Progenitor cell of endocrine pancreas (in vitro differentiated cells): Measurements from ENCODE around the gene ZDHHC21. TPM values are rescaled to one million over a fixed set of nuclear protein-coding genes. Genes with fewer than 3 reads are reported as not detected.
A peak's percentile ranks its signal among the peaks of the same experiment; 100 is the strongest.

Experiments
- DNase-seq: peaks from one replicate; pipeline ENCODE4 v3.0.0; 2021; ENCODE audit warnings: low spot score; ENCODE audit not compliant: unreplicated experiment
- H3K27ac Mint-ChIP-seq: 2 replicates; pipeline ENCODE4 v1.8.0; 2021; ENCODE audit warnings: mild to moderate bottlenecking, moderate library complexity, mixed read lengths
- H3K27me3 Mint-ChIP-seq: 2 replicates; pipeline ENCODE4 v1.8.0; 2021; ENCODE audit warnings: mixed read lengths
- H3K36me3 Mint-ChIP-seq: 2 replicates; pipeline ENCODE4 v1.8.0; 2022; ENCODE audit warnings: mixed read lengths; ENCODE audit not compliant: insufficient read depth
- H3K4me1 Mint-ChIP-seq: 2 replicates; pipeline ENCODE4 v1.8.0; 2021; ENCODE audit warnings: low read depth, mixed read lengths
- H3K4me3 Mint-ChIP-seq: 2 replicates; pipeline ENCODE4 v1.8.0; 2021; ENCODE audit warnings: low read depth, mild to moderate bottlenecking, moderate library complexity, mixed read lengths
- H3K9me3 Mint-ChIP-seq: 2 replicates; pipeline ENCODE4 v1.8.0; 2021; ENCODE audit warnings: low read depth, mixed read lengths
- total RNA-seq: library from RNA; stranded (reverse); gene quantifications from 2 replicates; pipeline ENCODE4 v1.2.1, GENCODE V29; 2021
- TF ChIP-seq, protein P1 (sequence below): fragments of 200-600 bp; sonication (generic); IDR thresholded peaks from one replicate; pipeline ENCODE4 v1.5.0; 2021; ENCODE audit warnings: antibody characterized with exemption, mild to moderate bottlenecking; ENCODE audit not compliant: unreplicated experiment

ZDHHC21 gene
- total RNA-seq, 1 donor from 2014 or later: 20.0 TPM

DNA sequence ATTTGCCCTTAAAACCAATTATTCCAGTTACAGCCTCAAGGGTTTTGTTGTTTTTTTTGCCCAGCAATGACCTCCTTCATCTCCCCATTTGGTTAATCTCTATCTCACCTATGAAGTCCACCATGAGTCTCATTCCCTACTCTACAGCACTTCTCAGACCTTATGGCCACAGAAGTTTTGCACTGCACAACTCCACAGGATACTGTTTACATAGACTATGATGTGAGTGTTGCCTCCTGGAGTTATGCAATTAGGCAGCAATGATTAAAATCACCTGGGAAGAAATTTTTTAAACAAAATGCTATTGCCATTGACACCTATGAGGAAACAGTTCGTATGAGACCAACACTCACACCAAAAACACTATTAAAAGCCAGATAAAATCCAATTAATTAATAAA lies 39.7 kb downstream of the ZDHHC21 start:
- Mint-ChIP-seq H3K4me1 (no peaks in the 10 kb centered on the region), H3K4me3 (no peak overlapping the region), H3K27me3 (no peaks in the 10 kb centered on the region), H3K9me3 (peaks cover 16% of the 10 kb centered on the region), H3K36me3 (peaks cover 41% of the 10 kb centered on the region), H3K27ac (no peak overlapping the region)
- DNase-seq: no peak
- TF ChIP-seq, protein P1, sequence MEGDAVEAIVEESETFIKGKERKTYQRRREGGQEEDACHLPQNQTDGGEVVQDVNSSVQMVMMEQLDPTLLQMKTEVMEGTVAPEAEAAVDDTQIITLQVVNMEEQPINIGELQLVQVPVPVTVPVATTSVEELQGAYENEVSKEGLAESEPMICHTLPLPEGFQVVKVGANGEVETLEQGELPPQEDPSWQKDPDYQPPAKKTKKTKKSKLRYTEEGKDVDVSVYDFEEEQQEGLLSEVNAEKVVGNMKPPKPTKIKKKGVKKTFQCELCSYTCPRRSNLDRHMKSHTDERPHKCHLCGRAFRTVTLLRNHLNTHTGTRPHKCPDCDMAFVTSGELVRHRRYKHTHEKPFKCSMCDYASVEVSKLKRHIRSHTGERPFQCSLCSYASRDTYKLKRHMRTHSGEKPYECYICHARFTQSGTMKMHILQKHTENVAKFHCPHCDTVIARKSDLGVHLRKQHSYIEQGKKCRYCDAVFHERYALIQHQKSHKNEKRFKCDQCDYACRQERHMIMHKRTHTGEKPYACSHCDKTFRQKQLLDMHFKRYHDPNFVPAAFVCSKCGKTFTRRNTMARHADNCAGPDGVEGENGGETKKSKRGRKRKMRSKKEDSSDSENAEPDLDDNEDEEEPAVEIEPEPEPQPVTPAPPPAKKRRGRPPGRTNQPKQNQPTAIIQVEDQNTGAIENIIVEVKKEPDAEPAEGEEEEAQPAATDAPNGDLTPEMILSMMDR: no peak

DNA sequence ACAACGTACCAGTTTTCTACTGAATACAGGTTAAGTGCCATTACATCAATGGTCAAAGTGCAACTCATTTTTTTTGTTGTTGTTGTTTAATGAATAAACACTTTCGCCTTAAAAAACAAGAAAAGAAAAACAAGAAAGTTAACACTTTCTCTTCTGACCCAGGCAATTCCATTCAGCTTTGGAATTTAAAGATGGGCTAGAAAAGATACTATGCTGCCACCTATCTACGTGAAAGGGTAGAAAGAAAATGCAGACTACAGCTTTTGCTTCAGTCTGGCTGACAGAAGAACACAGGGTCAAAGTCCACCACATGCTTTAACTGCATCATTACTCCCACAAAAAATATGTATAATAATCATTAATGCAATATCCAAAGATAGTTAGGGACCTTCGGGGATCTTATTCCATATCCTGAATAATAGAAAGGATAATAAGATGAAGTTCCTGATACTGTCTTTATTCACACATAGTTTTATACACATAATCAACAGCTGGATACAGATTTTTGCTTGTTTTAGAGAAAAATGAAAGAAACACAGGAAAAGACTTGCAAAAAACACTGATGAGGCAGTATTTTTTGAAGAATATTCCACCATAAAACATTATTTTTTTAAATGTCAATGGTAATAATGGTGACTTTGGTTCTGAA lies 40.4 kb downstream of the ZDHHC21 start:
- no peak overlapping the region for H3K27ac Mint-ChIP-seq
- peaks cover 16% of the 10 kb centered on the region for H3K9me3 Mint-ChIP-seq
- H3K4me3 Mint-ChIP-seq: no peak overlapping the region
- DNase-seq: no peak
- no peaks in the 10 kb centered on the region for H3K4me1 Mint-ChIP-seq
- no peaks in the 10 kb centered on the region for H3K27me3 Mint-ChIP-seq
- peaks cover 40% of the 10 kb centered on the region for H3K36me3 Mint-ChIP-seq
- TF ChIP-seq, protein P1: peak; percentile 61

DNA sequence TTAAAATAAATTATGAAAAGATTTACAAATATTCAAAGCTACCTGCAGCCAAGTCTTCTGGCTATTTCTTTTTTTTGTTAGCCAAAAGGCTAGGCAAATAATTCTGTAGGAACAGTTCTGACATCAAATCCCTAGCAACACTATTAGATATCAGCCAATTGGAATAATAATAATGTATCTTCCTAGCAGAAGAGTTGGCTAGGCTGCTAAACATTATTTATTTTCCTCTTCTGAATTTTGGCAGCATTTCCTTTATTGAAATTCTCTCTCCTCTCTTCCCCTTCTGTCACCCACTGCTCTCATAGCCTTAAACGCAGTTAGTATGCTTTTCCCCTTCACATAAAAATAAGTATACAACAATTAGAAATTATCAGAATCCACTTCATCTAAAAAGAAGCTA lies 42.6 kb downstream of the ZDHHC21 start:
- Mint-ChIP-seq H3K9me3 (peaks cover 11% of the 10 kb centered on the region), H3K27ac (no peak overlapping the region), H3K4me3 (no peak overlapping the region), H3K36me3 (peaks cover 26% of the 10 kb centered on the region), H3K27me3 (no peaks in the 10 kb centered on the region), H3K4me1 (no peaks in the 10 kb centered on the region)
- no peak for DNase-seq
- TF ChIP-seq, protein P1: no peak

DNA sequence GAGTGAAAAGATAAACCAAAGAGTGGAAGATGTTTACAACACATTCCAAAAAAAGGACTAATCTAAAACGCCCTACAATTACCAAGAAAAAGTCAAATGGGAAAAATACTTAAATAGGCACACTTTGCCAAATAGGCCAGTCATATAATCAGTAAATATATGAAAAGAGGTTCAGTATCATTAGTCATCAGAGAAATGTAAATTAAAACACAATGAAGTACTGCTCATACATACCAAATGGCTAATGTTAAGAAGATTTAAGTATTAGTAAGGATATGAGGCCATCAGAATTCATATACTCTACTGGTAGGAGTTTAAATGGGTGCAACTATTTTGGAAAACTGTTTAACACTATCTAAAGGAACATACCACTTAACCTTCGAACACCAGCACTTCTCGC lies 47.6 kb downstream of the ZDHHC21 start:
- Mint-ChIP-seq H3K4me3 (no peak overlapping the region), H3K4me1 (no peaks in the 10 kb centered on the region), H3K27me3 (no peaks in the 10 kb centered on the region), H3K9me3 (no peaks in the 10 kb centered on the region), H3K36me3 (peaks cover 10% of the 10 kb centered on the region), H3K27ac (no peak overlapping the region)
- DNase-seq: no peak
- TF ChIP-seq, protein P1: no peak

DNA sequence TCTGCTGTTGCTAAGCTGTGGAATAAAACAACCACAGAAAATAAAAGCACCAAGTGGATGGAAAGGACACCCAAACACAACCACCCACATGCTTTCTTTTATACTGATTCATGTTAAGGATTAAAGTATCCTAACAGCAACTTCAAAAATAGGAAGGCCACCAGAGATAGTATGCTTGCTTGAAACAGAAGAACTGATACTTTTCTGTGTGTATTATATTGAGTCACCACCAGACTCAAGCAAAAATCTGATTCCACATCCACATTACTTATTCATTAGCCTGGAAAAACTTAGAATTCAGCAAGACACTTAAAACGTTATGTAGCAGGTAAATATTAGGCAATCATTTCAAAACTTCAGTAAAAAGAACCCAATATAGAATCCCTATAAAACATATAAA lies 52.3 kb downstream of the ZDHHC21 start:
- no peak for DNase-seq
- Mint-ChIP-seq H3K36me3 (peaks cover 17% of the 10 kb centered on the region), H3K4me3 (no peak overlapping the region), H3K9me3 (no peaks in the 10 kb centered on the region), H3K4me1 (no peaks in the 10 kb centered on the region), H3K27me3 (no peaks in the 10 kb centered on the region), H3K27ac (no peak overlapping the region)
- TF ChIP-seq, protein P1: no peak
